IgD-negative memory B cell (primary cell): ENCODE data around the gene PCDHB10. TPM values are rescaled to one million over a fixed set of nuclear protein-coding genes. Genes with fewer than 3 reads are reported as not detected.
A peak's percentile ranks its signal among the peaks of the same experiment; 100 is the strongest.
"Not testable (repeated sequence)": the region's sequence is repeated elsewhere in the genome, so short reads cannot be mapped to it uniquely, and the experiment has no call there.

Experiments used
- H3K27ac Mint-ChIP-seq, 3 donors: one replicate each; pipeline ENCODE4 v1.8.0; 2020 to 2022; ENCODE audit warnings: mild to moderate bottlenecking in 3 of 3, mixed read lengths in 3 of 3, moderate library complexity in 1 of 3
- H3K27me3 Mint-ChIP-seq: one replicate; pipeline ENCODE4 v1.8.0; 2021; ENCODE audit warnings: mixed read lengths
- H3K36me3 Mint-ChIP-seq: one replicate; pipeline ENCODE4 v1.8.0; 2020; ENCODE audit warnings: mild to moderate bottlenecking, mixed read lengths
- H3K4me1 Mint-ChIP-seq, 3 donors: one replicate each; pipeline ENCODE4 v1.8.0; 2020 to 2022; ENCODE audit warnings: mixed read lengths in 3 of 3, mild to moderate bottlenecking in 1 of 3
- H3K4me3 Mint-ChIP-seq, 4 donors: one replicate each; pipeline ENCODE4 v1.8.0; 2020 to 2022; ENCODE audit warnings: mild to moderate bottlenecking in 4 of 4, mixed read lengths in 4 of 4, moderate library complexity in 3 of 4
- H3K9me3 Mint-ChIP-seq, 3 donors: one replicate each; pipeline ENCODE4 v1.8.0; 2020 to 2021; ENCODE audit warnings: mixed read lengths in 3 of 3, mild to moderate bottlenecking in 1 of 3
- polyA plus RNA-seq: library from polyadenylated mRNA; unstranded; fragments of 300-500 nt; fragmentation: Illumina TruSeq; gene quantifications from one replicate; pipeline ENCODE4 v1.2.3, GENCODE V29; 2021

The PCDHB10 gene
- polyA plus RNA-seq, 1 donor from 2014 or later = not detected

DNA sequence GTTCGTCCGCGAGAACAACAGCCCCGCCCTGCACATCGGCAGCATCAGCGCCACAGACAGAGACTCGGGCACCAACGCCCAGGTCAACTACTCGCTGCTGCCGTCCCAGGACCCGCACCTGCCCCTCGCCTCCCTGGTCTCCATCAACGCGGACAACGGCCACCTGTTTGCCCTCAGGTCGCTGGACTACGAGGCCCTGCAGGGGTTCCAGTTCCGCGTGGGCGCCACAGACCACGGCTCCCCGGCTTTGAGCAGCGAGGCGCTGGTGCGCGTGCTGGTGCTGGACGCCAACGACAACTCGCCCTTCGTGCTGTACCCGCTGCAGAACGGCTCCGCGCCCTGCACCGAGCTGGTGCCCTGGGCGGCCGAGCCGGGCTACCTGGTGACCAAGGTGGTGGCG, 18.1 kb downstream of the PCDHB10 start:
- not testable (repeated sequence) for H3K4me1 Mint-ChIP-seq, H3K4me3 Mint-ChIP-seq, H3K36me3 Mint-ChIP-seq, H3K27ac Mint-ChIP-seq
- peaks cover 1 to 21% (median 8%) of the 10 kb centered on the region in 3 donors for H3K9me3 Mint-ChIP-seq
- peaks cover 12% of the 10 kb centered on the region for H3K27me3 Mint-ChIP-seq

DNA sequence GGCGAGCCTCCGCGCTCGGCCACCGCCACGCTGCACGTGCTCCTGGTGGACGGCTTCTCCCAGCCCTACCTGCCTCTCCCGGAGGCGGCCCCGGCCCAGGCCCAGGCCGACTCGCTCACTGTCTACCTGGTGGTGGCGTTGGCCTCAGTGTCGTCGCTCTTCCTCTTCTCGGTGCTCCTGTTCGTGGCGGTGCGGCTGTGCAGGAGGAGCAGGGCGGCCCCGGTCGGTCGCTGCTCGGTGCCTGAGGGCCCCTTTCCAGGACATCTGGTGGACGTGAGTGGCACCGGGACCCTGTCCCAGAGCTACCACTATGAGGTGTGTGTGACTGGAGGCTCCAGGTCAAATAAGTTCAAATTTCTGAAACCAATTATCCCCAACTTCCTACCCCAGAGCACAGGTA, 18.7 kb downstream of the PCDHB10 start:
- H3K9me3 Mint-ChIP-seq = peaks cover 2 to 21% (median 8%) of the 10 kb centered on the region in 3 donors
- H3K27ac Mint-ChIP-seq, H3K4me1 Mint-ChIP-seq, H3K36me3 Mint-ChIP-seq: not testable (repeated sequence)
- H3K27me3 Mint-ChIP-seq = peaks cover 12% of the 10 kb centered on the region
- peak overlapping the region in 1 of 4 donors; percentile 22 for H3K4me3 Mint-ChIP-seq

GRCh38 chr5:141213656-141214339, 21.6 kb downstream of the PCDHB10 start, which contains the start of gene PCDHB13:
PCDHB13 (plus strand) TSS chr5:141213919; CDS start chr5:141214124, 205 bp downstream.
- Mint-ChIP-seq H3K4me3 (peak within 1 kb of the TSS in 2 of 4 donors; percentile 22 to 44), H3K9me3 (peaks cover 10 to 27% (median 18%) of the 10 kb centered on the region in 3 donors), H3K27ac (peak within 1 kb of the TSS in 2 of 3 donors; percentile 27 to 33)
- H3K27me3 Mint-ChIP-seq, H3K36me3 Mint-ChIP-seq, H3K4me1 Mint-ChIP-seq: not testable (repeated sequence)

DNA sequence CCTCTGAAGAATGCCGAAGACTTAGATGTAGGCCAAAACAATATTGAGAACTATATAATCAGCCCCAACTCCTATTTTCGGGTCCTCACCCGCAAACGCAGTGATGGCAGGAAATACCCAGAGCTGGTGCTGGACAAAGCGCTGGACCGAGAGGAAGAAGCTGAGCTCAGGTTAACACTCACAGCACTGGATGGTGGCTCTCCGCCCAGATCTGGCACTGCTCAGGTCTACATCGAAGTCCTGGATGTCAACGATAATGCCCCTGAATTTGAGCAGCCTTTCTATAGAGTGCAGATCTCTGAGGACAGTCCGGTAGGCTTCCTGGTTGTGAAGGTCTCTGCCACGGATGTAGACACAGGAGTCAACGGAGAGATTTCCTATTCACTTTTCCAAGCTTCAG, 22.4 kb downstream of the PCDHB10 start:
- H3K4me1 Mint-ChIP-seq, H3K4me3 Mint-ChIP-seq, H3K36me3 Mint-ChIP-seq, H3K27me3 Mint-ChIP-seq: not testable (repeated sequence)
- peak overlapping the region in 1 of 3 donors; percentile 33 for H3K27ac Mint-ChIP-seq
- H3K9me3 Mint-ChIP-seq = peaks cover 13 to 31% (median 20%) of the 10 kb centered on the region in 3 donors

GRCh38 chr5:141215504-141215903, 23.4 kb downstream of the PCDHB10 start:
- H3K4me3 Mint-ChIP-seq, H3K27ac Mint-ChIP-seq, H3K4me1 Mint-ChIP-seq, H3K36me3 Mint-ChIP-seq, H3K27me3 Mint-ChIP-seq: not testable (repeated sequence)
- H3K9me3 Mint-ChIP-seq = peaks cover 16 to 40% (median 25%) of the 10 kb centered on the region in 3 donors

DNA sequence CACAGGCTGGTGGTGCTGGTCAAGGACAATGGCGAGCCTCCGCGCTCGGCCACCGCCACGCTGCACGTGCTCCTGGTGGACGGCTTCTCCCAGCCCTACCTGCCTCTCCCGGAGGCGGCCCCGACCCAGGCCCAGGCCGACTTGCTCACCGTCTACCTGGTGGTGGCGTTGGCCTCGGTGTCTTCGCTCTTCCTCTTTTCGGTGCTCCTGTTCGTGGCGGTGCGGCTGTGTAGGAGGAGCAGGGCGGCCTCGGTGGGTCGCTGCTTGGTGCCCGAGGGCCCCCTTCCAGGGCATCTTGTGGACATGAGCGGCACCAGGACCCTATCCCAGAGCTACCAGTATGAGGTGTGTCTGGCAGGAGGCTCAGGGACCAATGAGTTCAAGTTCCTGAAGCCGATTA, 23.9 kb downstream of the PCDHB10 start:
- not testable (repeated sequence) for H3K4me1 Mint-ChIP-seq, H3K36me3 Mint-ChIP-seq, H3K27me3 Mint-ChIP-seq, H3K4me3 Mint-ChIP-seq, H3K27ac Mint-ChIP-seq
- H3K9me3 Mint-ChIP-seq = peaks cover 18 to 42% (median 26%) of the 10 kb centered on the region in 3 donors

DNA sequence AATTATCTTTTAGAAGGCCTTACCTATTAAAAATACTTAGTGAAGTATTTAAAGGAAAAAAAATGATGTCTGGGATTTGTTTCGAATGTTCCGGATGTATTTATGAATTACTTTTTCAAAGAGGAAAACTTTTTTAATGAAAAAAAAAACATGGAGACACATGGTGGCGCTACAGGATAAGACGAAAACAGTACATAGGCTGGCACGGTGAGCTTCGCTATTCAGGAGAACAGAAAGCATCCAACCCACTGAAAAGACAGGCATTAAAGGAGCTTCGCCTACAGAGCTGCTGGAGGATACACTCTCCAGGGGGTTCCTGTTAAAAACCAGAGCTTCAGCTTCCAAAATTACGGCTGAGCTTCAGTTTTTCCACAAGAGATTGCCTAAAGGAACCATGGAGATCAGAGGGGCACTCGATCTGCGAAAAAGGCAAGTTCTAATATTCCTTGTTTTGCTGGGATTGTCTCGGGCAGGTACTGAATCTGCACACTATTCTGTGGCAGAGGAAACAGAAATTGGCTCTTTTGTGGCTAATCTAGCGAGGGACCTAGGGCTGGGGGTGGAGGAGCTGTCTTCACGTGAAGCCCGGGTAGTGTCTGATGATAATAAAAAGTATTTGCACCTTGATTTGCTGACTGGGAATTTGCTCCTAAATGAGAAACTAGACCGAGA, 31.1 kb downstream of the PCDHB10 start, which contains the start of gene PCDHB14:
Gene PCDHB14, plus strand, starts transcription at position 232 of the 672 bp plus-strand sequence. Its CDS starts 163 bp downstream, at position 395.
- H3K27me3 Mint-ChIP-seq = peaks cover 13% of the 10 kb centered on the region
- H3K27ac Mint-ChIP-seq = peak within 1 kb of the TSS in 1 of 3 donors; percentile 67
- no peak within 1 kb of the TSS for H3K4me3 Mint-ChIP-seq
- peaks cover 0 to 4% (median 0%) of the 10 kb centered on the region in 3 donors for H3K4me1 Mint-ChIP-seq
- no peaks in the 10 kb centered on the region for H3K36me3 Mint-ChIP-seq
- peaks cover 14 to 29% (median 18%) of the 10 kb centered on the region in 3 donors for H3K9me3 Mint-ChIP-seq

- not testable (repeated sequence) for H3K36me3 Mint-ChIP-seq, H3K4me1 Mint-ChIP-seq, H3K4me3 Mint-ChIP-seq, H3K27ac Mint-ChIP-seq
- H3K9me3 Mint-ChIP-seq = peaks cover 7 to 21% (median 12%) of the 10 kb centered on the region in 3 donors
- peaks cover 13% of the 10 kb centered on the region for H3K27me3 Mint-ChIP-seq
These were observed 32.7 kb downstream of the PCDHB10 start for GRCh38 chr5:141224844-141225243.

DNA sequence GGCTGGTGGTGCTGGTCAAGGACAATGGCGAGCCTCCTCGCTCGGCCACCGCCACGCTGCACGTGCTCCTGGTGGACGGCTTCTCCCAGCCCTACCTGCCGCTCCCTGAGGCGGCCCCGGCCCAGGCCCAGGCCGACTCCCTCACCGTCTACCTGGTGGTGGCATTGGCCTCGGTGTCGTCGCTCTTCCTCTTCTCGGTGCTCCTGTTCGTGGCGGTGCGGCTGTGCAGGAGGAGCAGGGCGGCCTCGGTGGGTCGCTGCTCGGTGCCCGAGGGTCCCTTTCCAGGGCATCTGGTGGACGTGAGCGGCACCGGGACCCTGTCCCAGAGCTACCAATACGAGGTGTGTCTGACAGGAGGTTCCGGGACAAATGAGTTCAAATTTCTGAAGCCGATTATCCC, 33.3 kb downstream of the PCDHB10 start:
- not testable (repeated sequence) for H3K4me3 Mint-ChIP-seq, H3K27ac Mint-ChIP-seq, H3K36me3 Mint-ChIP-seq, H3K4me1 Mint-ChIP-seq
- peaks cover 13% of the 10 kb centered on the region for H3K27me3 Mint-ChIP-seq
- H3K9me3 Mint-ChIP-seq = peaks cover 4 to 15% (median 9%) of the 10 kb centered on the region in 3 donors

DNA sequence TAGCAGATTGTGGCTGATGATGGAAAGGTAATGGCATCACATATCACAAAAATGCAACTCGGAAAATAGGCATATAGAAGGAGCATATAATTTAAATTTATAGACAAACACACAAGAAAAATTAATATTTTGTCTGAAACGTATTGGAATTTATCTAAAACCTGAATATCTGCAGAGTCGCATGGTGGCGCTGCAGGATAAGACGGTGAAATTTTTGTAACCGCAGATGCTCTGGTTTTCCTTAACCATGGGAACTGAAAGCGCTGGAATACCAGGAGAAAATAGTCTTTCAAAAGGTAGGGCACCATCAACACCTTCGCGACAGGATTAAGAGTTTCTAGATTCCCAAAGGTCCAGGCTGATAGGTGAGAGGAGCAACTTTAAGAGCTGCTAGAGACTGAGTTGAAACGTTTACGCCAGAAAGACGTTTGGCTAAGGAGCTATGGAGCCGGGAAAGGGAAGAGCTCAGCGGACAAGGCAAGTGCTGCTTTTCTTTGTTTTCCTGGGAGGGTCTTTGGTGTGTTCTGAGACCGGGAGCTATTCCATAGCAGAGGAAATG, 42.0 kb downstream of the PCDHB10 start:
- peaks cover 12% of the 10 kb centered on the region for H3K27me3 Mint-ChIP-seq
- no peak overlapping the region for H3K27ac Mint-ChIP-seq
- no peak overlapping the region for H3K4me3 Mint-ChIP-seq

DNA sequence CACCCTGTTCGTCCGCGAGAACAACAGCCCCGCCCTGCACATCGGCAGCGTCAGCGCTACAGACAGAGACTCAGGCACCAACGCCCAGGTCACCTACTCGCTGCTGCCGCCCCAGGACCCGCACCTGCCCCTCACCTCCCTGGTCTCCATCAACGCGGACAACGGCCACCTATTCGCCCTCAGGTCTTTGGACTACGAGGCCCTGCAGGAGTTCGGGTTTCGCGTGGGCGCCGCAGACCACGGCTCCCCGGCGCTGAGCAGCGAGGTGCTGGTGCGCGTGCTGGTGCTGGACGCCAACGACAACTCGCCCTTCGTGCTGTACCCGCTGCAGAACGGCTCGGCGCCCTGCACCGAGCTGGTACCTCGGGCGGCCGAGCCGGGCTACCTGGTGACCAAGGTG, 43.8 kb downstream of the PCDHB10 start:
- Mint-ChIP-seq H3K4me3 (peak overlapping the region in 1 of 4 donors; percentile 13), H3K27me3 (peaks cover 18% of the 10 kb centered on the region), H3K9me3 (peaks cover 12 to 55% (median 31%) of the 10 kb centered on the region in 3 donors)
- H3K4me1 Mint-ChIP-seq, H3K27ac Mint-ChIP-seq, H3K36me3 Mint-ChIP-seq: not testable (repeated sequence)

More for the DNA sequence above, 42.0 kb downstream of the PCDHB10 start:
- Mint-ChIP-seq H3K36me3 (no peaks in the 10 kb centered on the region), H3K4me1 (no peaks in the 10 kb centered on the region), H3K9me3 (peaks cover 7 to 42% (median 26%) of the 10 kb centered on the region in 3 donors)

GRCh38 chr5:141236516-141237313, 44.6 kb downstream of the PCDHB10 start:
- Mint-ChIP-seq H3K27me3 (peaks cover 18% of the 10 kb centered on the region), H3K27ac (no peak overlapping the region), H3K9me3 (peaks cover 12 to 48% (median 29%) of the 10 kb centered on the region in 3 donors), H3K4me1 (no peaks in the 10 kb centered on the region), H3K4me3 (no peak overlapping the region), H3K36me3 (no peaks in the 10 kb centered on the region)

DNA sequence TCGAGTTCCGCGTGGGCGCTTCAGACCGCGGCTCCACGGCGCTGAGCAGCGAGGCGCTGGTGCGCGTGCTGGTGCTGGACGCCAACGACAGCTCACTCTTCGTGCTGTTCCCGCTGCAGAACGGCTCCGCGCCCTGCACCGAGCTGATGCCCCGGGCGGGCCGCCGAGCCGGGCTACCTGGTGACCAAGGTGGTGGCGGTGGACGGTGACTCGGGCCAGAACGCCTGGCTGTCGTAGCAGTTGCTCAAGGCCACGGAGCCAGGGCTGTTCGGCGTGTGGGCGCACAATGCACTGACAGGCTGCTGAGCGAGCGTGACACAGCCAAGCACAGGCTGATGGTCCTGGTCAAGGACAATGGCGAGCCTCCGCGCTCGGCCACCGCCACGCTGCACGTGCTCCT, 49.3 kb downstream of the PCDHB10 start:
- peaks cover 9 to 46% (median 35%) of the 10 kb centered on the region in 3 donors for H3K9me3 Mint-ChIP-seq
- H3K27ac Mint-ChIP-seq = no peak overlapping the region
- no peaks in the 10 kb centered on the region for H3K36me3 Mint-ChIP-seq
- H3K4me3 Mint-ChIP-seq = no peak overlapping the region
- H3K4me1 Mint-ChIP-seq = no peaks in the 10 kb centered on the region
- peaks cover 8% of the 10 kb centered on the region for H3K27me3 Mint-ChIP-seq
